Heart left ventricle (tissue), 16 donors: ENCODE measurements around the gene KCNN3. TPM values are rescaled to one million over a fixed set of nuclear protein-coding genes. Genes with fewer than 3 reads are reported as not detected.

Experiments
- ATAC-seq, 4 donors: fragments of 200-7000 bp; cut with Tn5 transposase; one replicate each; pipeline ENCODE4 v1.9.1; 2020 to 2022; ENCODE audit warnings: moderate library complexity in 4 of 4, mild to moderate bottlenecking in 3 of 4, moderate number of reproducible peaks in 1 of 4
- DNase-seq, 5 donors: peaks; one replicate each; pipeline ENCODE4 v3.0.0-alpha.2; 2020
- H3K27ac ChIP-seq, 12 donors: fragments of 200-600 bp; sonication (generic) in 4 of 12; one replicate each; pipeline versions ENCODE4 v1.5.0 to v1.8.0; 2016 to 2022; ENCODE audit warnings: mild to moderate bottlenecking in 2 of 12
- H3K27me3 ChIP-seq, 9 donors: fragments of 200-600 bp; sonication (generic) in 2 of 9; one replicate each; pipeline versions ENCODE4 v1.5.1 to v1.8.0; 2016 to 2022; ENCODE audit warnings: mild to moderate bottlenecking in 3 of 9
- H3K36me3 ChIP-seq, 9 donors: fragments of 200-600 bp; sonication (generic) in 2 of 9; one replicate each; pipeline versions ENCODE4 v1.5.0 to v1.8.0; 2018 to 2022; ENCODE audit warnings: mild to moderate bottlenecking in 2 of 9
- H3K4me1 ChIP-seq, 12 donors: fragments of 200-600 bp; sonication (generic) in 4 of 12; one replicate each; pipeline versions ENCODE4 v1.5.0 to v1.8.0; 2016 to 2022; ENCODE audit warnings: mild to moderate bottlenecking in 3 of 12
- H3K4me3 ChIP-seq, 12 donors: fragments of 200-600 bp; sonication (generic) in 4 of 12; one replicate each; pipeline versions ENCODE4 v1.5.0 to v1.8.0; 2017 to 2022; ENCODE audit warnings: mild to moderate bottlenecking in 9 of 12, moderate library complexity in 4 of 12
- H3K9me3 ChIP-seq, 12 donors: fragments of 200-600 bp; sonication (generic) in 4 of 12; one replicate each; pipeline versions ENCODE4 v1.5.0 to v1.8.0; 2016 to 2022; ENCODE audit warnings: mild to moderate bottlenecking in 1 of 12
- POLR2A ChIP-seq, 2 donors: fragments of 450-650 bp; IDR thresholded peaks; one replicate each; pipeline ENCODE4 v1.6.1; 2017; ENCODE audit warnings: antibody characterized with exemption in 2 of 2, mild to moderate bottlenecking in 2 of 2, moderate library complexity in 2 of 2
- WGBS, 4 donors: extraction: QIAGEN DNeasy Blood & Tissue Kit in 2 of 4; methylation state at CpG; one replicate each; pipeline versions ENCODE4 v1.1.5 to v1.1.7; 2013 to 2018; 5-methylcytosine and 5-hydroxymethylcytosine counted together
- intact Hi-C, 10 donors: fragments of 100-400 bp; cut with DNase I; formaldehyde crosslinking; loops; one replicate each; pipeline versions ENCODE4 v1.11.1 to v1.14.2; 2022
- polyA plus RNA-seq, 2 donors: library from polyadenylated mRNA; stranded (reverse); fragments of 200-250 nt; gene quantifications; one replicate each; pipeline ENCODE4 v1.2.3, GENCODE V29; 2013
- total RNA-seq, 9 donors: library from RNA; depleted of rRNA in 2 of 9; stranded (reverse); fragments of >200 nt in 2 of 9; fragmentation: NEBNext Ultra II Directional in 3 of 9; extraction: Animal tissue kit (Norgen Biotek cat#: 25700) in 3 of 9; gene quantifications; one replicate each; pipeline versions ENCODE4 v1.1.0 to v1.2.4, GENCODE V29; 2016 to 2023
- TF ChIP-seq, protein P1 (sequence below), 12 donors: fragments of 200-600 bp; sonication (generic) in 4 of 12; IDR thresholded peaks; one replicate each; pipeline versions ENCODE4 v1.5.0 to v1.8.0; 2018 to 2022; ENCODE audit warnings: antibody characterized with exemption in 12 of 12, mild to moderate bottlenecking in 5 of 12
- donor health status: ischemic (EF 13 %, LVEDD 7.1; RV severe dilation, severe dysfunction).
- donor health status: healthy with polysubstance abuse.
- donor health status: DM: no; HTN: yes; CAD: no.
- donor health status: DM: no; HTN: no; CAD: no.
- donor health status: ischemic (EF 25% LVEDD 6.9; RV normal size, moderate dysfunction).
- donor health status: ischemic (EF 25% LVEDD 5.7; RV mildly dilated, moderate dysfunction).
- donor health status: healthy.
- donor health status: DM: yes; HTN: yes; CAD: no.
- donor health status: ischemic (EF 35%, LVEDD 5.7; RV mildly dilated, moderate dysfunction).
- donor health status: nonischemic (EF 11% LVEDD 7.7; RV severe dilation, severe dysfunction).
- donor health status: DM: yes; HTN: yes; CAD: no.
- donor health status: PGD.
- donor health status: ischemic (EF 29% LVEDD 5.4; RV normal size, mild dysfunction).
- donor health status: nonischemic (EF 23%, LVEDD 6.1; RV moderate dilation, normal function).

KCNN3 gene
- total and polyA plus RNA-seq, 11 donors = 0.42 to 4.6 (median 2.2) TPM

DNA sequence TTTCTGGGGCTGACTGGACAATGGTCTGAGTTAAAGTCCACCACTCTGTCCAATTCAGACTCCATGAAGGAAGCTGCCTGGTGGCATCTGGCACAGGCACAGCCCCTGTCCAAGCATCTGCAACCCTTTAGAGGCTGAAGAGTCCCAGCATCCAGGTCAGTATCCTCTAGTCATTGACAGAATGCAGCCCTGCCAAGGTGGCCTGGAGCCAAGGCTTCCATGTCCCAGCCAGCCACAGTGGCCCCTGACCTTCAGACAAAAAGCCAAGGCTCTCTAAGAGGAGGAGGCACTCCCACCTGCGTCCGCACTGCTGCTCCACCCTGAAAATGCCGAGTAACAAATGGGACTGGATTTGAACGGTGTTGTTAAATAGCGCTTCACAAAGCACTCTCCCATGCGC is 49.4 kb downstream of the KCNN3 start:
- H3K27ac ChIP-seq = no peak overlapping the region
- DNase-seq = no peak
- intact Hi-C loops = no loop called here

GRCh38 chr1:154819628-154820590 is 50.2 kb downstream of the KCNN3 start:
- Histone ChIP-seq H3K4me1 (peaks cover 0 to 39% (median 6%) of the 10 kb centered on the region in 12 donors), H3K27me3 (no peaks in the 10 kb centered on the region), H3K27ac (no peak overlapping the region), H3K9me3 (no peaks in the 10 kb centered on the region), H3K36me3 (no peaks in the 10 kb centered on the region), H3K4me3 (no peak overlapping the region)
- intact Hi-C loops = no loop called here
- DNase-seq (no peak), ATAC-seq (peak in 2 of 4 donors; percentile 33 to 39)
- TF ChIP-seq POLR2A (IDR thresholded peaks at IDR 0.05) = no peak
- TF ChIP-seq, protein P1, sequence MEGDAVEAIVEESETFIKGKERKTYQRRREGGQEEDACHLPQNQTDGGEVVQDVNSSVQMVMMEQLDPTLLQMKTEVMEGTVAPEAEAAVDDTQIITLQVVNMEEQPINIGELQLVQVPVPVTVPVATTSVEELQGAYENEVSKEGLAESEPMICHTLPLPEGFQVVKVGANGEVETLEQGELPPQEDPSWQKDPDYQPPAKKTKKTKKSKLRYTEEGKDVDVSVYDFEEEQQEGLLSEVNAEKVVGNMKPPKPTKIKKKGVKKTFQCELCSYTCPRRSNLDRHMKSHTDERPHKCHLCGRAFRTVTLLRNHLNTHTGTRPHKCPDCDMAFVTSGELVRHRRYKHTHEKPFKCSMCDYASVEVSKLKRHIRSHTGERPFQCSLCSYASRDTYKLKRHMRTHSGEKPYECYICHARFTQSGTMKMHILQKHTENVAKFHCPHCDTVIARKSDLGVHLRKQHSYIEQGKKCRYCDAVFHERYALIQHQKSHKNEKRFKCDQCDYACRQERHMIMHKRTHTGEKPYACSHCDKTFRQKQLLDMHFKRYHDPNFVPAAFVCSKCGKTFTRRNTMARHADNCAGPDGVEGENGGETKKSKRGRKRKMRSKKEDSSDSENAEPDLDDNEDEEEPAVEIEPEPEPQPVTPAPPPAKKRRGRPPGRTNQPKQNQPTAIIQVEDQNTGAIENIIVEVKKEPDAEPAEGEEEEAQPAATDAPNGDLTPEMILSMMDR (IDR thresholded peaks at IDR 0.05) = peak in 10 of 12 donors; percentile 6 to 55 (median 29)
- 81 to 89% (median 85%) methylated on average over 6 to 7 of the region's 7 CpGs for WGBS, 4 donors

More for the DNA sequence above, 49.4 kb downstream of the KCNN3 start:
- no peaks in the 10 kb centered on the region for H3K27me3 ChIP-seq
- H3K9me3 ChIP-seq = no peaks in the 10 kb centered on the region
- no peak for TF ChIP-seq POLR2A (IDR thresholded peaks at IDR 0.05)
- TF ChIP-seq, protein P1 (IDR thresholded peaks at IDR 0.05) = no peak
- no peaks in the 10 kb centered on the region for H3K36me3 ChIP-seq
- ATAC-seq = peak in 2 of 4 donors; percentile 13 to 14
- no peak overlapping the region for H3K4me3 ChIP-seq
- peaks cover 0 to 40% (median 6%) of the 10 kb centered on the region in 12 donors for H3K4me1 ChIP-seq
- 87 to 92% (median 91%) methylated on average over 6 of the region's 6 CpGs for WGBS, 4 donors

- Histone ChIP-seq H3K4me1 (peaks cover 0 to 38% (median 6%) of the 10 kb centered on the region in 12 donors), H3K4me3 (no peak overlapping the region), H3K36me3 (no peaks in the 10 kb centered on the region), H3K27me3 (no peaks in the 10 kb centered on the region), H3K9me3 (no peaks in the 10 kb centered on the region), H3K27ac (no peak overlapping the region)
- WGBS, 4 donors = 80 to 97% (median 96%) methylated on average over 6 of the region's 6 CpGs
- TF ChIP-seq, protein P1 (IDR thresholded peaks at IDR 0.05) = no peak
- TF ChIP-seq POLR2A (IDR thresholded peaks at IDR 0.05) = no peak
- intact Hi-C loops = no loop called here
- ATAC-seq (no peak), DNase-seq (no peak)
Observed at GRCh38 chr1:154818911-154819310, 51.2 kb downstream of the KCNN3 start.

DNA sequence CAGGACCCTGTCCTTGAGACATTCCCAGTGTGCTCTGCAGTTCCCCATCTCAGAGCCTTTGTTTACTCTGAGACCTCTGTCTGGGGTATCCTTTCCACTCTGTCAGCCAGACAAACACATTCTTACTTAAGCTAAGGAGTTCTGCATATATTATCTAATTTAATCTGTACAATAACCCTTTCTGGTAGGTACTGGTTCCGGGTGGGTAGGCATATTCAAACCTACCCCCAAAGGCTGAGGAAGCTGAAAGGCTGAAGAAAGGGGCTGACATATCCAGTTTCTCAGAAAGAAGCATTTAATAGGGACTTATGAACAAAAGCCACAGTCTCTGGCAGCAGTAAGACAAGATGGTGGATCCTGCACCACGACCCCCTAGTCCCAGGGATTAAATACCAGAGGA is 53.1 kb downstream of the KCNN3 start:
- 94 to 97% (median 95%) methylated on average over 2 of the region's 2 CpGs for whole genome bisulfite sequencing, 4 donors
- DNase-seq (no peak), ATAC-seq (no peak)
- Histone ChIP-seq H3K36me3 (no peaks in the 10 kb centered on the region), H3K27ac (no peak overlapping the region), H3K4me3 (no peak overlapping the region), H3K27me3 (no peaks in the 10 kb centered on the region), H3K9me3 (no peaks in the 10 kb centered on the region), H3K4me1 (peaks cover 0 to 48% (median 9%) of the 10 kb centered on the region in 12 donors)
- intact Hi-C loops = no loop called here
- TF ChIP-seq, protein P1 (IDR thresholded peaks at IDR 0.05) = no peak
- no peak for TF ChIP-seq POLR2A (IDR thresholded peaks at IDR 0.05)
